Measurements from ENCODE around the gene SLC6A8.

Gene SLC6A8

DNA sequence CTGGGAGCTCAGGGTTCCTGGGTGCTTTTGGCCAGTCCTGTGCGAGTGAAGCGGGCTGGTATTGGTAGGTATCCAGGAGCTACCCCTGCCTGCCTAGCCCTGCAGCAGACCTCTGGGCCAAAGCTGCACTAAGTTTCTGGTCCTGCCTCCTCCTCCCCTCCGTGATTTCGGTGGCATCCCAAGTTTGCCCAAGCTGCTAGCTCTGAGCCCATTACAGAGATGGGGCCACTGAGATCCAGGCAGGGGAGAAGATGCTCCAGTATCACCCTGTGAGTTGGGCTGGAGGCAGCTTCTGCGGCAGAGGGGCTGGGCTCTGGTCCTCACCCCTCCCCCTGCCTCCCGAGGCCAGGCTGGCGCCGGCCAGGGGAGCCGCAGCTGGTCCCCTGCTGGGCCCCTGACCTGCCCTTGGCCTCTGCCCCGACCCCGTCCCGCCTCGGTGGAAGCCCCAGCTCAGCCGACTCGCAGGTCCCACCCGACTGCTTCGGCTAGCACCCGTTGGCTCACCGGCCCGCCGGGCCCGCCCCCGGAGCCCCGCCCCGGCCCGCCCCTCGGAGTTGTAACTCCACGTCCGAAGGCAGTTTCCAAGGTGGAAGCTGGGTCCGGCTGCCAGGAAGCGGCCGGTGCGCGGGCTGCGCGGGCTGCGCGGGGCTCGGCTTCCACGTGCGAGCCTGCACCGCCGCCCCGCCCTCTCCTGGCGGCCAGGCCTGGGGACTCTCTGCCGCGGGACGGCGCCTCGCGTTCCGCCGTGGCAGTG lies 40.9 kb upstream of the SLC6A8 start, which contains the start of gene DUSP9:
TSS of gene DUSP9 (plus strand) at position 584 of the 754 bp plus-strand sequence. CDS start 751 bp downstream, outside the sequence.
- TF ChIP-seq LEF1 (IDR thresholded peaks at IDR 0.05; ENCODE audit: borderline replicate concordance): no peak
- no peak for TF ChIP-seq NFRKB (IDR thresholded peaks at IDR 0.05)
- no peak for TF ChIP-seq FOXA1 (IDR thresholded peaks at IDR 0.05)
- TF ChIP-seq BHLHE40 (IDR thresholded peaks at IDR 0.05; ENCODE audit: borderline replicate concordance): no peak
- no peak for TF ChIP-seq ELF4 (IDR thresholded peaks at IDR 0.05)
- TF ChIP-seq ZNF384 (IDR thresholded peaks at IDR 0.05): no peak
- TF ChIP-seq, protein P1, sequence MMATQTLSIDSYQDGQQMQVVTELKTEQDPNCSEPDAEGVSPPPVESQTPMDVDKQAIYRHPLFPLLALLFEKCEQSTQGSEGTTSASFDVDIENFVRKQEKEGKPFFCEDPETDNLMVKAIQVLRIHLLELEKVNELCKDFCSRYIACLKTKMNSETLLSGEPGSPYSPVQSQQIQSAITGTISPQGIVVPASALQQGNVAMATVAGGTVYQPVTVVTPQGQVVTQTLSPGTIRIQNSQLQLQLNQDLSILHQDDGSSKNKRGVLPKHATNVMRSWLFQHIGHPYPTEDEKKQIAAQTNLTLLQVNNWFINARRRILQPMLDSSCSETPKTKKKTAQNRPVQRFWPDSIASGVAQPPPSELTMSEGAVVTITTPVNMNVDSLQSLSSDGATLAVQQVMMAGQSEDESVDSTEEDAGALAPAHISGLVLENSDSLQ (IDR thresholded peaks at IDR 0.05): no peak
- TF ChIP-seq SUZ12 (IDR thresholded peaks at IDR 0.05): no peak
- no peak for TF ChIP-seq FOXK2 (IDR thresholded peaks at IDR 0.05)
- DNase-seq (ENCODE audit: extremely low spot score): peak; percentile 69
- ChIA-PET POLR2A (interaction anchor here (2.0 kb wide), 1 partner anchor 47 kb away, joined by 7 read pairs; the partner anchor contains the start of gene CCNQ), CTCF (interaction anchor here (0.6 to 1.4 kb wide), 6 partner anchors 11 to 108 kb away, joined by 3 to 5 read pairs (median 4); no protein-coding TSS in a partner anchor)

GRCh38 chrX:153647461-153648357 lies 40.0 kb upstream of the SLC6A8 start:
- DNase-seq (ENCODE audit: extremely low spot score): no peak
- TF ChIP-seq SUZ12 (IDR thresholded peaks at IDR 0.05): no peak
- no peak for TF ChIP-seq LEF1 (IDR thresholded peaks at IDR 0.05; ENCODE audit: borderline replicate concordance)
- no peak for TF ChIP-seq NFRKB (IDR thresholded peaks at IDR 0.05)
- ChIA-PET CTCF (interaction anchor here (0.6 to 1.6 kb wide), 5 partner anchors 12 to 93 kb away, joined by 3 to 4 read pairs (median 3); no protein-coding TSS in a partner anchor), POLR2A (no interaction called here)

DNA sequence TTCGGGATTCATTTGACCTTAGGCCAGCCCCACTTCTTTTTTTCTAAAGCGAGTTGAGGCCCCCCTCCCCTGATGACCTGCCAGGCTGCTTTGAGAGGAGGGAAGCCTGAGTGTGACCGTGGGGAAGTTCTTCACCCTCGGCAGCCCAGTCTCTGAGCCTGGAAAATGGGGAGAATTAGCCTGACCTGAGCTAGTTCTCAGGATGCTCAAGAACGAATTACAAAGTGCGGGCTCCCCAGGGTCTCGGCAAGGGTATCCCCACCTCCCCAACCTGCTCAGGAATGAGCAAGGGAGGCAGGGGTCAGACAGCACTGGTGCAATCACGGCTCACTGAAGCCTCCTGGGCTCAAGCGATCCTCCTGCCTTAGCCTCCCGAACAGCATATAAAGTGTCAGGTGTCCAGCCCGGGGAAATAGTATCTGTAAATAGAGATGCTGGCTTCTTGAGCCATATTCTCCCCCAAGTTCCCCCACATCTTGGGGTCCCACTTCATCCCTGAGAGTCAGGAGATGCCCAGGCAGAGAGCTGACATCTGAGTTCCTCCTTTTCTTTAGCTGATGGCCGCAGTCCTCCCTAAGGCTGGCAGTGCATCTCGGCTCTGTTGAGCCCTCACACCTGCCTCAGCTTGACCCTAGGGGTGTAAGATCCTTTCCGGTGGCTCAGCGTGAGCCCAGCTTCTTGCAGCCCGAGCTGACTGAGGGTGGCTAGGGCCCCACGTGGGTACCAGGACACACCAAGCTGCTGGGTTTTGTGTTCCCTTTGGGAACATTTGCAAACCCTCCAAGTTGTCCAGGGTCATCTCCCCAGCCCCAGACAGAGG lies 39.2 kb upstream of the SLC6A8 start:
- CTCF ChIA-PET: interaction anchor here (1.2 to 1.6 kb wide), 2 partner anchors 13 to 92 kb away, joined by 3 to 4 read pairs; no protein-coding TSS in a partner anchor
- DNase-seq (ENCODE audit: extremely low spot score): no peak

GRCh38 chrX:153649178-153649914 lies 38.4 kb upstream of the SLC6A8 start:
- ChIA-PET POLR2A (no interaction called here), CTCF (interaction anchor here (0.6 to 1.6 kb wide), 4 partner anchors 14 to 93 kb away, joined by 3 to 4 read pairs (median 4); no protein-coding TSS in a partner anchor)
- TF ChIP-seq ZNF384 (IDR thresholded peaks at IDR 0.05): no peak
- TF ChIP-seq, protein P1 (IDR thresholded peaks at IDR 0.05): no peak
- no peak for TF ChIP-seq FOXK2 (IDR thresholded peaks at IDR 0.05)
- no peak for TF ChIP-seq HDGF (IDR thresholded peaks at IDR 0.05; ENCODE audit: borderline replicate concordance)
- TF ChIP-seq LEF1 (IDR thresholded peaks at IDR 0.05; ENCODE audit: borderline replicate concordance): no peak
- TF ChIP-seq ARNT (IDR thresholded peaks at IDR 0.05): no peak
- TF ChIP-seq SP1 (IDR thresholded peaks at IDR 0.05): no peak
- TF ChIP-seq L3MBTL2 (conservative IDR thresholded peaks at IDR 0.05): no peak
- TF ChIP-seq ELF4 (IDR thresholded peaks at IDR 0.05): no peak
- TF ChIP-seq NFRKB (IDR thresholded peaks at IDR 0.05): no peak
- TF ChIP-seq TARDBP (IDR thresholded peaks at IDR 0.05): no peak
- TF ChIP-seq FOXA1 (IDR thresholded peaks at IDR 0.05): no peak
- TF ChIP-seq FOXM1 (IDR thresholded peaks at IDR 0.05; ENCODE audit: borderline replicate concordance): no peak
- no peak for TF ChIP-seq BHLHE40 (IDR thresholded peaks at IDR 0.05; ENCODE audit: borderline replicate concordance)
- no peak for TF ChIP-seq SUZ12 (IDR thresholded peaks at IDR 0.05)
- no peak for TF ChIP-seq CTBP1 (IDR thresholded peaks at IDR 0.05; ENCODE audit: borderline replicate concordance)
- DNase-seq (ENCODE audit: extremely low spot score): peak; percentile 74

More for the DNA sequence above, 39.2 kb upstream of the SLC6A8 start:
- POLR2A ChIA-PET: no interaction called here
- no peak for TF ChIP-seq NFRKB (IDR thresholded peaks at IDR 0.05)
- TF ChIP-seq, protein P1 (IDR thresholded peaks at IDR 0.05): no peak
- no peak for TF ChIP-seq BHLHE40 (IDR thresholded peaks at IDR 0.05; ENCODE audit: borderline replicate concordance)
- TF ChIP-seq CTBP1 (IDR thresholded peaks at IDR 0.05; ENCODE audit: borderline replicate concordance): no peak
- no peak for TF ChIP-seq TARDBP (IDR thresholded peaks at IDR 0.05)
- TF ChIP-seq SP1 (IDR thresholded peaks at IDR 0.05): no peak

All from HEK293T (cell line).